ENCODE measurements around the gene ABL1.

Gene ABL1

DNA sequence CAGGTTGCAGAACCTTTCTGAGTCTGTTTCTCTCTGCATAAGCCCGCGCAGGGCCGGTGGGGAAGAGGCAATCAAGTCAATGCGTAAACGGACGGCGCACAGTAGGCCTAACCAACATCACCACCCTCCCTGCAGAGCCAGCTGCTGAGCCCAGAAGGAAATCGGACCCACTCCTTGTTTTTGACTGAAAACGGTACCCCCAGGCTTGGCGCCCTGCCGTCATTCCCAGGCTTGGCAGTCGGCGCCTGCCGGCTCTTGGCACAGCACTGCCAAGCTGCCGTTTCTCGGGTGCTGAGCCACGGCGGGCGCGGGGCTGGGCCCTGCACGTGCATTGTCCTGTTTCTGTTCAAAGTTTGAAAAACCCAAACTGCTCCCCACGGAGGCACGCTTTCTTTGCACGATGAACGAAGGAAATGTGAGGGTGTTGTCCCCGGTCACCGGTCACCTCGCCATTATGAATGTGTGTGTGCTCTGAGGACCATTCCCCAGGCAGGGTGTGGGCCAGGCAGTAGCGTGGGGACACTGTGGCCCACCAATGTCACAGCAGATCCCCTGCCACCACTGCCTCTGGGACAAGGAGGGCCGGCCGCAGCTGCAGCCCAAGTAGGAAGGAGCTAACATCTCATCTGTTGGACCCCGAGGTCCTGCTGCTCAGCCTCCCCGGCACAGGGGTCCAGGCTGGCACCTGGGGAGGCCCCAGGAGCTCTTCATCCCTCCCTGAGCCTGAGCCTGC lies 83.9 kb downstream of the ABL1 start:
- DNase-seq (ENCODE audit: low spot score), result no peak

DNA sequence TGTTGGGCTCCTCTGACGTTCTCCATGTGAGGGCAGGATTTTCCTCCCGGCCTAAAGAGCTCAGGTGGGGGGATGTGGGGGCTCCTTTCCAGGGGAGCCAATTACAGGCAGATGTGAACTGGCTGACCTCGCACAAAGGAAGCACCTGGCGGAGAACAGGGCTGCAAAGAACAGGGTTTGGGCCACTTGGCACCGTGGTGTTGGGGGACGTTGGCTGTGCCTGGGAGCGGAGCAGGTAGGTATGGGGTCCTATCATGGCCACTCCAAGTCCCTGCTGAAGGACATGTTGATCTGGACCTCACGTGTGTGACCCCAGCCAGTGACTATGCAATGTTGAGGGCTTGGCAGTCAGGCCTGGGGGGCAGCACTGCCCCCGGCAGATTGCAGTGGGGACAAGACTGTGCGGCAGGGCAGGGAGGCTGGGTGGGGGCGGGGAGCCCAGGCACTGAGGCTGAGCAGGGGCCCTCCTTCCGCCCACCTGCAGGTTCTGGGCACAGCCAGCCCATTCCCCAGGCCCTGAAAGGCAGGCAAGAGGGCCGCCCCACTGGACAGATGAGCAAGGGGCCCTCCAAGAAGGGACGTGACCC lies 84.6 kb downstream of the ABL1 start:
- DNase-seq (ENCODE audit: low spot score), result no peak

DNA sequence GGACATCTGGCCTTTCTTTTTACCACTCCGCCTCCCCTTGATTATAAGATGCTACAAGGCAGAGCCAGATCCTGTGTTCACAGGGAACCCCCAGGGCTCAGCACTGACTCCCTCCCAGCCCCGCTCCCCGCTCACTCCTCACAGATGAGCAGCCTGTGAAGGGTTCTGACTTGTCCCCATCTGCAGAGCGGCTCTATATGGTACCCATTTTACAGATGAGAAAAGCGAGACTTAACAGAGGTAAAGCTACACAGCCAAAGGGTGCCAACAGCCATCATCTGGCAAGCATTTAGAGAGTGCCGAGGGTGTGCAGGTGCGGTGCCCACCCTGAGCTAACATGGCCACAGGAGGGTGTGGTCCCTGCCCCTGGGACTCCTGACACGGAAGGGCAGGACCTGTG lies 85.2 kb downstream of the ABL1 start:
- no peak for DNase-seq (ENCODE audit: low spot score)

GRCh38 chr9:130920762-130921299 lies 85.8 kb downstream of the ABL1 start:
- no peak for DNase-seq (ENCODE audit: low spot score)

DNA sequence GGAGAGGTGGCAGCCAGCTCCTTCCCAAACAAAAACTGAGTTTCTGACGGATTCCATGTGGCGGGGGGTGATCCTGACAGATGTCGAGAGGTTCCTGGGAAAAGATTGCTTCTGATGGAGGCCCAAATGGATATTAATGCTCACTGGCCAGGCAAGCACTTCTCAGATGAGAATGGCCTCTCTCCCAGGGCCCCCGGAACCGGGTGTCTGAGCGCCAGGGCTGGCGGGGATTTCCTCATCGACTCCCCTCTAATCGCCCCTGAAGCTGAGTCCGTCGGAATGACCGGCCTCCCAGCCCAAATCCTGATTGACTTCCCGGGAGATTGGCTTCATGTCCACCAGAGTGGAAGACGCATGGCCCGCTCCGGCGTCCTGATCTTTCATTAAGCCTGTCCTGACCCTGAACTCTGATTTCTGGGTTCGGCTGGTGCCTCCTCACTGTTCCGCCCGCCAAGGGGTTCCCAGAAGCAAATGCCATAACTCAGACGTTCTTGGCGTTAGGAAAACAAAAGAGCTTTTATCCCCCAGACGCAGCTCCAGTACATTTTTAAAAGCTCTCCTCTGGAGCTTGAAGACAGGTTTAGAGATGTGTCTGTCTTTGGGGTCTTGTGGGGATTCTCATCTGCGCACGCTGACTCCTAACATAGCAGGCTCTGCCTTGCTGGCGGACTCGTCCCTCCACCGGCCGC lies 86.4 kb downstream of the ABL1 start:
- DNase-seq (ENCODE audit: low spot score), result no peak

DNA sequence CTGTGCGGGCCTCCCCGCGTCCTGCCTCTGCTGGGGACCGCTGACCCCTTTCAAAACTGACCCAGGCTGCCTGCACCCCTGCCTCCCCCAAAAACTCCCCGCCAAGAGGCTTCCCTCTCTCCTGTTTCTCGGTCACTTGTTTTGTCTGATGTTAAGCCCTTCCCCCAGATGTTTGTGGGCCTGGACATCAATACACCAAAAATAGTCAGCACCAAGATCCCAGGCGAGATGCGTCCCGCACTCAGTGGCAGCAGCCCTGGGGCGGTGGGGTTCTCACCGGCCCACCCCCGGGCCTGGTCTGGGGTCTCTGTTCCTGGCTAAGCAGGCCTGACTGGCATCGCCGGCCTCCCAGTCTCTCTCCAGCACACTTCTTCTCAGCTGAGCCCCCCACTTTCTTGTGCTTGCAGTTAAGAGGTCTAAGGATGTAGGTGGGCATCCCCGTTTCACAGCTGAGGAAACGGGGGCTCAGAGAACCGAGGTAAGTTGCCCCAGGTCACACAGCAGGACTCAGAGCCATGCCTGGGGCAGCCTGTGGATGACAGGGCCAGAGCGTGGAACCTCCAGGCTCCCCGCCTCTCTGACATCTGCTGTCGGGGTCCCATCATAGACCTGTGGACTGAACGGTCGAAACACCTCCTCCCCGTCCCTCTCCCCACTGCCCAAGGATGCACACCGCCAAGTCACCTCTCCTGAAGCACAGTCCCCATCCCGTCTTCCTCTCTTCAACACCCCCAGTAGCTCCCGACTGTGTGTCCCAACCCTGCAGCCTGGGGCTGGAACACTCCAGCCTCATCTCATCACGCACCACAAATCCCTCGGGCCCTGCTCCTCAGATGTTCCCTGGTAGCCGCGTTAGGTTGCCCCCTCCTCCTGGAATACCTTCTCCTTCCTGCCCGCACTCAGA lies 87.2 kb downstream of the ABL1 start:
- DNase-seq (ENCODE audit: low spot score), result no peak

DNA sequence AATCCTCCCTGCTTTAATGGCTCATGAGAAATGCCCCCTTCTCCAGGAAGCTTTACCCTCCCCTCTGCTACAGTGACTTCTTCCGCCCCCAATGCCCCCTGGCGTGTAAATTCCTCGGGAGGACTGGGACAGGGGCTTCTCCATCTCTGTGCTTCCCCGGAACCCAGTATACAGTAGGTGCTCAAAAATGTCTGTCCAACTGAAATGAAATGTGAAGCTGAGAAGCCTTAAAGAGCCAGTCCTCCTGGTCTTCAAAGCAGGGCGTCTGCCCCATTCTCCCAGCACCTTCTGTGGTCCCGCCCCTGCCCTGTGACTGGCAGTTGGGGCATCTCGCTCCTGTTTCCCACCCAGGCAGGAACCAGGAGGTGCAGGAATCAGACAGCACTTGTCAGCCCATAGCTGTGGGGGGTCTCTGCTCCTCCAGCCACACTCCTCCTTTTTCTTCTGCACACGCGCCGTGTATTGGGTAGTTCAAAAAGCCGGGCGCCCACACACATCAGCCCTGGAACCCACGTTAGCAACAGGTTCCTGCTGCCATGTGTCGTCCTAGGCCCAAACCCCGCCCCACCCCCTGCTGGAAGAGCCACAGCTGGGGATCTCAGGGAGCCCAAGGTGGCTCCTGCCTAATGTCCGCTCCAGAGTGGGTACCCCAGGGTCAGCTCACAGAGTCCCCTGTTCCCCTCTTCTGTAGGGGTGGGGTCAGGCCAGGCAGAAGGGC lies 88.0 kb downstream of the ABL1 start:
- DNase-seq (ENCODE audit: low spot score), result no peak

GRCh38 chr9:130923611-130924447 lies 88.8 kb downstream of the ABL1 start:
- DNase-seq (ENCODE audit: low spot score), result no peak

DNA sequence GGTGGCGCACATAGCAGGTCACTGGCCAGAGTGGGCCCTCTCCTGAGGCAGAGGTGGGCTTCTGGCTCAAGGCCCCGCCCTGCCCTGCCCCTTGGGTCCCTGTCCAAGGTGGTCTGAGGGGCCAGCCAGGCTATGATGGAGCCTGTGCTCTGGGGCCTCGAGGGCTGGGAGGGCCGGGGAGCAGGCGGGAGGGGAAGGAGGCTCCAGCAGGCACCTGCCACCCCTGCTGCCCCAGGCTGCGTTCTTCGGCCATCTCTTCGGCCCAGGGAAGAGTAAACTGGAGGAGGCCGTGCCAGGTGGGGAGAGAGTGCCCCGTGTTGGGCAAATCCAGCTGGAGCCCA lies 89.4 kb downstream of the ABL1 start:
- DNase-seq (ENCODE audit: low spot score), result no peak

GRCh38 chr9:130925050-130925678 lies 90.1 kb downstream of the ABL1 start:
- no peak for DNase-seq (ENCODE audit: low spot score)

DNA sequence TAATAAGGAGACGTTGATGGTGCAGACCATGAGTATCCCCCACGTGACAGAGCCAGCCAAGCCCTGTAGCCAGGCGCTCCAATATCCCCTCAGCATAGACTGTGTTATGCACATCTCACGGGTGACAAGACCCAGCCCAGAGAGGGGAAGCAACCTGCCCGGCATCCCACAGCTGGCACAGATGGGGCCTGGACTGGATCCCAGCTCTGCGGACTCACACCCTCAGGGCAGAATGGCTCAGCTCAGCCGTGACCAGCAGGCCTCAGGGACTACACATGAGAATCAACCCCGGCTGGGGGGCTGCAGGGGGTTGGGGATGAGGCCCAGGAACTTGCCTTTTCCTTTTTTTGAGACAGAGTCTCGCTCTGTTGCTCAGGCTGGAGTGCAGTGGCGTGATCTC lies 92.3 kb downstream of the ABL1 start:
- DNase-seq (ENCODE audit: low spot score), result no peak

DNA sequence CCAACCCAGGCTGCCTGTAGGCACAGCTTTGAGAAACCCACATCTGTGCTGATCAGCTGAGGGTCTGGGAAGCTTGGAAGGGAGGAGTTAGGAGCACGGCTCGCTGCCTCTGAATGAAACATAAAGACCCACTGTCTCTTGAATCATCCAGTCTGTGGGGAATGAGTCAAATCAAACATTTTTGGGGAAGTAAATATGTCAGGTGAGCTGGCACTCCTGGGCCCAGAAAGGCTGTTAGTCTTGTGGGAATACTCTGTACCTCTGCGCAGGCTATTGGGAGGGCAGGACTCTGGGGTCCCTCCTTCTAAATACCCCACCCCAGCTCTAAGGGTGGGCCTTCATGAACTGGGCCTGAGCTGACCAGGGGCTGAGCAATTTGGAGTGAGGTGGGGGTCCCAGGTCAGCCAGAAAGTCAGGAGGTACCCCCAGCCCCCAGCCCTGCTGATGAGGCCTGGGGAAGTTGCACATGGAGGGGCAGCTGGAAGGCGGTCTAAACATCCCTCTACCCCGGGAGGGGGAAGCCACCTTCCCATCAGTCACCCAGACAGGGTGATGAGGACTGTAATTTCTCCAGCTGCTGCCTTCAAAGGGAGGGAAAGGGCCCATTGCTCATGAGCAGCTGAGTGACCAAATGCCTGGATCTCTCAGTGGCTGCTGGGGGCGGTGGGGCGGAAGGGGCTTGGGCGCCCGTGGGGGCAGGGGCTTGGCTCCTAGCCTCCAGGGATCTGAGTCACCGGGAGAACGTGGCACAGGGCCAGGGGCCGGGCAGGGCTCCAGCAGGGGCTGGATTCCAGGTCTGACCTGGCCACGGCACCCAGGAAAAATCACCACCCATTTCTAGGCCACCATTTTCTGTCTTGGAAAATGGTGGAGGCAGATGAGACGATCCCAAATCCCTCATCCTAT lies 93.2 kb downstream of the ABL1 start:
- peak; percentile 45 for DNase-seq (ENCODE audit: low spot score)

GRCh38 chr9:130929571-130930038 lies 94.6 kb downstream of the ABL1 start:
- no peak for DNase-seq (ENCODE audit: low spot score)

- no peak for DNase-seq (ENCODE audit: low spot score)
These were observed 95.2 kb downstream of the ABL1 start for GRCh38 chr9:130930132-130930803.

DNA sequence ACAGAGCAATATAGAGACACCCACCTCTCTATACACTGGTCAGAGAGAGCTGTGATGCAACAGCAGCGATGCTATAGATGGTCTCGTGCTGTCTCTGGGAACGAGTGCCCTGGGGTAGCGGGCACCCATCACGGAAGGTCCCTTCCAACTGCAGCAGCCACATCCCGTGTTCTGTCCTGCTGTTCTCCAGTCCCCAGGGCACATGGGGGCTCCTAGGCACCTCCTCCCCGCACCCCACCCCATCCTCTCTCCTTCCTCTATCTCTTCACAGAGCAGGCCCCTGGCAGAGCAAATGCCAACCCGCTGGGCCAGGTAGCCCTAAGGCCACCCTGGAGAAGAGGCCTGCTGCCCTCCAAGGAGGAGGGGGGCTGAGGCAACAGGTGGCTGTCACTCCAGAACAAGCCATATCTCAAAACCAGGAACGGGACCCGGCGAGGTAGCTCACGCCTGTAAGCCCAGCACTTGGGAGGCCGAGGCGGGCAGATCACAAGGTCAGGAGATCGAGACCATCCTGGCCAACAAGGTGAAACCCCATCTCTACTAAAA lies 95.8 kb downstream of the ABL1 start:
- DNase-seq (ENCODE audit: low spot score), result no peak

DNA sequence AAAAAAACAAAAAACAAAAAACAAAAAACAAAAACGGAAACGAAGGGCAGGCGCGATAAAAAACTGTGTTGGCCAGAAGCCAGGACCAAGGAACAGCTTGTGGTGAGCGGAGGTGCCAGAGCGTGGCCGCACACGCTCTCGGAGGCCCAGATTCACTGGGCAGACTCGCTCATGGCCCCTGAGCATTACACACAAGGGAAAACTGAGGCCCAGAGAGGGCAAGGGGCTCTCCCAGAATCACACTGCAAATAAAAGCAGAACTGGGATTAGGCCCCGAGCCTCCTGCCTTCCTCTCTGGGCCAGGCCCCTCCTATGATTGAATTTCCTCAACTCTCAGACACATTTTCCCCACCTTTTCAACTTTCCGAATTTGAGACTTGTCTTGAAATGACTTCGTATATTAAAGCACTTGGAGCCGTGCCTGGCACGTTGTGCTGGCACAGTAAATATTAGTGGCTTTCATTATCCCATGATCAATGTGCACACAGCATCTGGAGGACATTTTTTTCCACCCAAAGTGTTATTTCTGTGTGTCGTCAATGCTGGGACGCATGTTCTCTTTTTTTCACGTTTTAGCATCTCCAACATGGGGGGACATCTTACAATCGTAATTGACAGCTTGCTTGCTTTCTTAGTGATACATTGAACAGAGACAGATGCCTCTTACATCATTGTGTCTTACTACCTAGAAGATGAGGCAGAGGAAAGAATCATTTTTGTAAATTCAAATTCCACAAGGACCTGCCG lies 96.6 kb downstream of the ABL1 start:
- peak; percentile 24 for DNase-seq (ENCODE audit: low spot score)
